Measurements from ENCODE around the gene BGN.

- TF ChIP-seq CTCF (IDR thresholded peaks at IDR 0.05; ENCODE audit: low read depth, low read length), result no peak
- TF ChIP-seq EZH2phosphoT487 (IDR thresholded peaks at IDR 0.05; ENCODE audit: low read depth), result no peak
Observed at GRCh38 chrX:153448556-153449367, 46.0 kb upstream of the BGN start.
